ENCODE data around the gene ZBTB7C. TPM values are rescaled to one million over a fixed set of nuclear protein-coding genes. Genes with fewer than 3 reads are reported as not detected.

Gene ZBTB7C
- polyA plus RNA-seq, 1 donor (not counting 4 experiments of a cell fraction or from before 2014, with no cell fraction given) = 0.58 TPM

DNA sequence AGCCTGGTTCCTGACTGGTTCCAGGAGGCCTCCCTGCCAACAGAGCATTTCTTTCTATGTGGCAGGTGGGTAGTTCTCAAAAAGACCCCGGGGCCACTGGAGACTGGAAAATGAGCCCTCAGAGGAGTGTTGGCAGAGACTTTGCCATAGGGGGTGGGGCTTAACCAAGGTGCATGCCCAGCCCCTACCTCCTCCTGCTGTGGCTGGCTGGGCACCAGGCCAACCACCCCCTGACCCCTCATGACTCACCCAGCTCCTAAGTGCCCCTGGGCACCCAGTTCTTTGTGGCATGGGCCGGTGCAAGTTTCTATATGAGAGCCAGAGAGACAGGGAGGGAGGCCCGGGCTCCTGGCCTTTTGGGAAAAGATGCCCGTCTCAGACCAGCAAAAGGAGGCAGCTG, 380.5 kb downstream of the ZBTB7C start:
- DNase-seq (ENCODE audit: low read depth, low spot score) (no peak), FAIRE-seq (no peak)
- Histone ChIP-seq H3K36me3 (ENCODE audit: control insufficient read depth in 2 of 2, extremely low read depth in 1 of 2, insufficient read depth in 2 of 2, low read length in 2 of 2) (no peaks in the 10 kb centered on the region), H3K27me3 (ENCODE audit: control insufficient read depth, extremely low read depth, insufficient read depth, low read length) (no peaks in the 10 kb centered on the region), H3K79me2 (ENCODE audit: control insufficient read depth, insufficient read depth, low read length) (no peaks in the 10 kb centered on the region), H3K9me3 (ENCODE audit: control insufficient read depth, low read depth, low read length) (no peaks in the 10 kb centered on the region), H3K9me1 (ENCODE audit: control insufficient read depth, extremely low read depth, insufficient read depth, low read length) (no peaks in the 10 kb centered on the region), H3K4me3 (ENCODE audit: control insufficient read depth in 2 of 3, extremely low read depth in 1 of 3, insufficient read depth in 2 of 3, low read depth in 1 of 3, low read length in 3 of 3) (no peak overlapping the region), H4K20me1 (ENCODE audit: control insufficient read depth, extremely low read depth, insufficient read depth, low read length) (no peaks in the 10 kb centered on the region), H3K27ac (ENCODE audit: control insufficient read depth, insufficient read depth, low read length) (no peak overlapping the region), H3K9ac (ENCODE audit: control insufficient read depth, extremely low read depth, insufficient read depth, low read length) (no peak overlapping the region), H3K4me2 (ENCODE audit: control insufficient read depth, extremely low read depth, insufficient read depth, low read depth, low read length) (no peak overlapping the region), H2AFZ (ENCODE audit: control insufficient read depth, low read length) (no peak overlapping the region), H3K4me1 (ENCODE audit: control insufficient read depth, extremely low read depth, insufficient read depth, low read length) (peaks cover 9% of the 10 kb centered on the region)
- dilution Hi-C loops (cut with MboI; ENCODE audit: extremely low pct_ligation_motif_present, low sequenced_read_pairs) = no loop called here
- TF ChIP-seq CTCF (optimal IDR thresholded peaks at IDR 0.05 in 1 of 3, IDR thresholded peaks at IDR 0.05 in 1 of 3, conservative IDR thresholded peaks at IDR 0.05 in 1 of 3; ENCODE audit: extremely low read depth in 1 of 3, insufficient read depth in 2 of 3, low read length in 3 of 3) = no peak
- TF ChIP-seq EZH2 (IDR thresholded peaks at IDR 0.05; ENCODE audit: low read length) = no peak

GRCh38 chr18:48028081-48028480, 381.1 kb downstream of the ZBTB7C start:
- no peak overlapping the region for H3K4me2 ChIP-seq (ENCODE audit: control insufficient read depth, extremely low read depth, insufficient read depth, low read depth, low read length)
- no peak overlapping the region for H3K9ac ChIP-seq (ENCODE audit: control insufficient read depth, extremely low read depth, insufficient read depth, low read length)
- dilution Hi-C loops (cut with MboI; ENCODE audit: extremely low pct_ligation_motif_present, low sequenced_read_pairs) = no loop called here

More at GRCh38 chr18:48028081-48028480, 381.1 kb downstream of the ZBTB7C start:
- Histone ChIP-seq H4K20me1 (ENCODE audit: control insufficient read depth, extremely low read depth, insufficient read depth, low read length) (no peaks in the 10 kb centered on the region), H3K27me3 (ENCODE audit: control insufficient read depth, extremely low read depth, insufficient read depth, low read length) (no peaks in the 10 kb centered on the region), H3K4me3 (ENCODE audit: control insufficient read depth in 2 of 3, extremely low read depth in 1 of 3, insufficient read depth in 2 of 3, low read depth in 1 of 3, low read length in 3 of 3) (no peak overlapping the region), H3K27ac (ENCODE audit: control insufficient read depth, insufficient read depth, low read length) (no peak overlapping the region), H3K4me1 (ENCODE audit: control insufficient read depth, extremely low read depth, insufficient read depth, low read length) (peaks cover 13% of the 10 kb centered on the region), H3K9me3 (ENCODE audit: control insufficient read depth, low read depth, low read length) (no peaks in the 10 kb centered on the region), H3K36me3 (ENCODE audit: control insufficient read depth in 2 of 2, extremely low read depth in 1 of 2, insufficient read depth in 2 of 2, low read length in 2 of 2) (no peaks in the 10 kb centered on the region), H2AFZ (ENCODE audit: control insufficient read depth, low read length) (no peak overlapping the region), H3K79me2 (ENCODE audit: control insufficient read depth, insufficient read depth, low read length) (no peaks in the 10 kb centered on the region), H3K9me1 (ENCODE audit: control insufficient read depth, extremely low read depth, insufficient read depth, low read length) (no peaks in the 10 kb centered on the region)
- FAIRE-seq (no peak), DNase-seq (ENCODE audit: low read depth, low spot score) (no peak)
- TF ChIP-seq CTCF (optimal IDR thresholded peaks at IDR 0.05 in 1 of 3, IDR thresholded peaks at IDR 0.05 in 1 of 3, conservative IDR thresholded peaks at IDR 0.05 in 1 of 3; ENCODE audit: extremely low read depth in 1 of 3, insufficient read depth in 2 of 3, low read length in 3 of 3) = no peak
- no peak for TF ChIP-seq EZH2 (IDR thresholded peaks at IDR 0.05; ENCODE audit: low read length)
